Calu3 (cell line): Measurements from ENCODE around the gene ANKS1A. TPM values are rescaled to one million over a fixed set of nuclear protein-coding genes. Genes with fewer than 3 reads are reported as not detected.

ENCODE experiments used
- BruUV-seq: library from RNA; stranded (reverse); fragments of 400-500 nt; replicated peaks from 2 replicates; lab custom pipeline; 2021; lab: Mats Ljungman, UMichigan
- CTCF ChIA-PET: fragments of 300-600 bp; sonication (Branson Sonifier 250); formaldehyde crosslinking; loops from one replicate; lab custom pipeline; 2022; ENCODE audit warnings: antibody characterized with exemption; lab: Charles Lee
- DNase-seq: peaks from one replicate; pipeline ENCODE4 v3.0.0; 2022
- H3K27ac Mint-ChIP-seq: one replicate; pipeline ENCODE4 v1.8.0; 2022; ENCODE audit warnings: mixed read lengths; ENCODE audit not compliant: unreplicated experiment
- H3K27me3 Mint-ChIP-seq: one replicate; pipeline ENCODE4 v1.8.0; 2022; ENCODE audit warnings: mixed read lengths; ENCODE audit not compliant: unreplicated experiment
- H3K36me3 Mint-ChIP-seq: one replicate; pipeline ENCODE4 v1.8.0; 2022; ENCODE audit warnings: mild to moderate bottlenecking, moderate library complexity, mixed read lengths; ENCODE audit not compliant: insufficient read depth, unreplicated experiment
- H3K4me1 Mint-ChIP-seq: one replicate; pipeline ENCODE4 v1.8.0; 2022; ENCODE audit warnings: mild to moderate bottlenecking, low read depth, mixed read lengths; ENCODE audit not compliant: unreplicated experiment
- H3K4me3 Mint-ChIP-seq: one replicate; pipeline ENCODE4 v1.8.0; 2022; ENCODE audit warnings: mild to moderate bottlenecking, low read depth, moderate library complexity, mixed read lengths; ENCODE audit not compliant: unreplicated experiment
- H3K9me3 Mint-ChIP-seq: one replicate; pipeline ENCODE4 v1.8.0; 2022; ENCODE audit warnings: low read depth, mixed read lengths; ENCODE audit not compliant: unreplicated experiment
- intact Hi-C: fragments of 100-400 bp; cut with micrococcal nuclease; formaldehyde crosslinking; loops from one replicate; pipeline ENCODE4 v1.10.0; 2022; ENCODE audit not compliant: unreplicated experiment
- total RNA-seq: library from RNA; stranded (reverse); gene quantifications from 2 replicates; pipeline ENCODE4 v1.2.3, GENCODE V29; 2022
- TF ChIP-seq, protein P1 (sequence below): fragments of 200-600 bp; IDR thresholded peaks from one replicate; pipeline ENCODE4 v1.8.0; 2022; ENCODE audit warnings: antibody characterized with exemption; ENCODE audit not compliant: unreplicated experiment

Gene ANKS1A
- total RNA-seq, 1 experiment from 2014 or later = 60.3 TPM

DNA sequence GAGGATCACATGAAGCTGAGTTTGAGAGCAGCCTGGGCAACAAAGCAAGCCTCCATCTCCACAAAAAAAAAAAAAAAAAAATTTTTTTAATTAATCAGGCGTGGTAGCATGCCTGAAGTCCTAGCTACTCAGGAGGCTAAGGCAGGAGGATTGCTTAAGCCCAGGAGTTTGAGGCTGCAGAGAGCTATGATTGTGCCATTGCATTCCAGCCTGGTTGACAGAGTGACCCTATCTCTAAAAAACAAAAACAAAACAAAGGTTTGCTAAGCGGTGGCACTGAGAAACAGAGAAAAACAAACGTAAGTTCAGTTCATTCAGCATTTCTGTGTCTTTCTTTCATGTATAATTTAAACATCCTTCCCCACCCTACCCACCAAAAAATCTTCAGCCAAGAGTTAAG is 78.4 kb downstream of the ANKS1A start:
- Mint-ChIP-seq H3K4me3 (no peak overlapping the region), H3K9me3 (no peaks in the 10 kb centered on the region), H3K4me1 (peaks cover 7% of the 10 kb centered on the region), H3K36me3 (peaks cover 5% of the 10 kb centered on the region), H3K27ac (no peak overlapping the region), H3K27me3 (no peaks in the 10 kb centered on the region)
- BruUV-seq = no TSS peak
- DNase-seq = no peak
- TF ChIP-seq, protein P1, sequence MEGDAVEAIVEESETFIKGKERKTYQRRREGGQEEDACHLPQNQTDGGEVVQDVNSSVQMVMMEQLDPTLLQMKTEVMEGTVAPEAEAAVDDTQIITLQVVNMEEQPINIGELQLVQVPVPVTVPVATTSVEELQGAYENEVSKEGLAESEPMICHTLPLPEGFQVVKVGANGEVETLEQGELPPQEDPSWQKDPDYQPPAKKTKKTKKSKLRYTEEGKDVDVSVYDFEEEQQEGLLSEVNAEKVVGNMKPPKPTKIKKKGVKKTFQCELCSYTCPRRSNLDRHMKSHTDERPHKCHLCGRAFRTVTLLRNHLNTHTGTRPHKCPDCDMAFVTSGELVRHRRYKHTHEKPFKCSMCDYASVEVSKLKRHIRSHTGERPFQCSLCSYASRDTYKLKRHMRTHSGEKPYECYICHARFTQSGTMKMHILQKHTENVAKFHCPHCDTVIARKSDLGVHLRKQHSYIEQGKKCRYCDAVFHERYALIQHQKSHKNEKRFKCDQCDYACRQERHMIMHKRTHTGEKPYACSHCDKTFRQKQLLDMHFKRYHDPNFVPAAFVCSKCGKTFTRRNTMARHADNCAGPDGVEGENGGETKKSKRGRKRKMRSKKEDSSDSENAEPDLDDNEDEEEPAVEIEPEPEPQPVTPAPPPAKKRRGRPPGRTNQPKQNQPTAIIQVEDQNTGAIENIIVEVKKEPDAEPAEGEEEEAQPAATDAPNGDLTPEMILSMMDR = no peak
- intact Hi-C loops = no loop called here
- CTCF ChIA-PET = no interaction called here

DNA sequence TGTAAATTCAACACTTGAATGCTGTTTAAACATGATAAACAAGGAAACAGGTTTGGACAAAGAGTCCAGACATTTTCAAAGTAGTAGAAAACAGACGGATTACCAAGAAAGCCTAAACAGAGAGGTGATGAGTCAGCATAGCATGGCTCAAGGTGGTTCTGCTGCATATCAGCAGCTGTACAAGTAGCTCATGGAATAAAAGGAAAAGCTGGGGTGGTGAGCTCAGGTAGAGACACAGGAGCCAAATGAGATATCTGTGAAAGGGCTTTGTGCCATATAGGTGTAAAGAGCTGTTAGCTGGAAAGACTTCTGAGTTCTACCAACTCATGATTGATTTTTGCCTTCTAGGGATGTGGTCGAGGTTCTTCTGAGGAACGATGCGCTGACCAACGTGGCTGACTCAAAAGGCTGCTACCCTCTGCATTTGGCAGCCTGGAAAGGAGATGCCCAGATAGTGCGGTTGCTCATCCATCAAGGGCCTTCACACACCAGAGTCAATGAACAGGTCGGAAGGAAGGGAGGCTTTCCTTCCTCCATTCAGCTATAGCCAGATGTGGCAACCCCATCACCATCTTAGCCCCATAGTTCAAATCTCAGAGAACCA is 80.7 kb downstream of the ANKS1A start:
- TF ChIP-seq, protein P1 = no peak
- no peak for DNase-seq
- H3K27me3 Mint-ChIP-seq = no peaks in the 10 kb centered on the region
- H3K4me3 Mint-ChIP-seq = no peak overlapping the region
- H3K36me3 Mint-ChIP-seq = no peaks in the 10 kb centered on the region
- H3K4me1 Mint-ChIP-seq = no peaks in the 10 kb centered on the region
- H3K9me3 Mint-ChIP-seq = no peaks in the 10 kb centered on the region
- no TSS peak for BruUV-seq
- intact Hi-C loops = no loop called here
- CTCF ChIA-PET = interaction anchor here (0.9 to 1.0 kb wide), 2 partner anchors 9 to 79 kb away, joined by 3 to 4 read pairs; no protein-coding TSS in a partner anchor
- H3K27ac Mint-ChIP-seq = no peak overlapping the region

DNA sequence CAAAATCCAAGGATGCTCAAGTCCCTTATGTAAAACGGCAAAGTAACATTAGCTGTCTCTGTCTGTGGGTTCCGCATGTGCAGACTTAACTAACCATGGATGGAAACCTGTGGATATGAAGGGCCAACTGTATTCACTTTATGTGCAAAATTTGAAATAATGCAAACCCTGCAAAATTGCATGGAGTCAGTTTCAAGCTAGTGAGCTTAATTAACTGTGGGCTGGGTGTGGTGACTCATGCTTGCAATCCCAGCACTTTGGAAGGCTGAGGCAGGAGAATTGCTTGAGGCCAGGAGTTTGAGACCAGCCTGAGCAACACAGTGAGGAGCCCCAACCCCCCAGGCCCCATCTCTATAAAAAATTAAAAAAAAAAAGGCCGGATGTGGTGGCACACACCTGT is 81.4 kb downstream of the ANKS1A start:
- TF ChIP-seq, protein P1 = no peak
- intact Hi-C loops = no loop called here
- Mint-ChIP-seq H3K4me3 (no peak overlapping the region), H3K36me3 (no peaks in the 10 kb centered on the region), H3K27ac (no peak overlapping the region), H3K4me1 (no peaks in the 10 kb centered on the region), H3K27me3 (no peaks in the 10 kb centered on the region), H3K9me3 (no peaks in the 10 kb centered on the region)
- BruUV-seq = no TSS peak
- CTCF ChIA-PET = no interaction called here
- DNase-seq = no peak

DNA sequence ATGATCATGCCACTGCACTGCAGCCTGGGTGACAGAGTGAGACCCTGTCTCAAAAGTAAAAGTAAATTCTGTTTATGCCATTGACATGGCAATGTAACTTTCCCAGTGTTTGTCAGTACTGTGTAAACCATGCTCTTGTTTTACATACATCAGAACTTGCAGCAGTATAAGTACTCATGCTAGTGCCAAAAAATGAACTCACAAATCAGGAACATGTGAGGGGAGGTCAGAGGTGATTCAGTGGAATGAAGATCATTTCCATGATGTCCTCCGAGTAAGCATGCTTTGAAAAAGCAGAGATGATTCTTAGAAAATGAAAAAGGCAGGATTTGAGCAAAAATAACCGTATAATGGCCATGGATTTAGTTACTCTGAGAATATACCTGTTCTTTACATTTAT is 81.9 kb downstream of the ANKS1A start:
- Mint-ChIP-seq H3K27me3 (no peaks in the 10 kb centered on the region), H3K4me3 (no peak overlapping the region), H3K27ac (no peak overlapping the region), H3K9me3 (no peaks in the 10 kb centered on the region), H3K36me3 (no peaks in the 10 kb centered on the region), H3K4me1 (no peaks in the 10 kb centered on the region)
- CTCF ChIA-PET = interaction anchor here (0.6 kb wide), 1 partner anchor 276 kb away, joined by 5 read pairs; no protein-coding TSS in a partner anchor
- BruUV-seq = no TSS peak
- TF ChIP-seq, protein P1 = no peak
- DNase-seq = no peak
- intact Hi-C loops = no loop called here
